ENCODE measurements around the gene GLS. TPM values are rescaled to one million over a fixed set of nuclear protein-coding genes. Genes with fewer than 3 reads are reported as not detected.

GLS gene
- total RNA-seq, 1 experiment from 2014 or later, result 177 TPM

DNA sequence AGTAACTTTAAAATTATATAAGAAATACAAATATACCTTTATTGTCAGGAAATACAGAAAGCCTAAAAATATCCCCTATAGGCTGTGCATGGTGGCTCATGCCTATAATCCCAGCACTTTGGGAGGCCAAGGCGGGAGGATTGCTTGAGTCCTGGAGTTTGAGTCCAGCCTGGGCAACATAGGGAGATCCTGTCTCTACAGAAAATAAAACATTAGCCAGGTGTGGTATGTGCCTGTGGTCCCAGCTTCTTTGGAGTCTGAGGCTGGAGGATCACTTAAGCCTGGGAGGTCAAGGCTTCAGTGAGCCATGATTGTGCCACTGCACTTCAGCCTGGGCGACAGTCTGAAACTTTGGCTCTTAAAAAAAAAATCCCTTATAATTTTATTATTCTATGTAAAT is 29.1 kb downstream of the GLS start:
- no peak overlapping the region for H3K4me3 ChIP-seq
- DNase-seq (ENCODE audit: low read depth in 1 of 2, low spot score in 2 of 2), result no peak
- H3K27me3 ChIP-seq (replicated peaks), result no peaks in the 10 kb centered on the region
- H3K36me3 ChIP-seq, result peaks cover 56% of the 10 kb centered on the region
- peaks cover 14% of the 10 kb centered on the region for H3K4me1 ChIP-seq (replicated peaks)
- no peaks in the 10 kb centered on the region for H3K9me3 ChIP-seq (replicated peaks)
- H3K27ac ChIP-seq, result peak overlapping the region; percentile 56

DNA sequence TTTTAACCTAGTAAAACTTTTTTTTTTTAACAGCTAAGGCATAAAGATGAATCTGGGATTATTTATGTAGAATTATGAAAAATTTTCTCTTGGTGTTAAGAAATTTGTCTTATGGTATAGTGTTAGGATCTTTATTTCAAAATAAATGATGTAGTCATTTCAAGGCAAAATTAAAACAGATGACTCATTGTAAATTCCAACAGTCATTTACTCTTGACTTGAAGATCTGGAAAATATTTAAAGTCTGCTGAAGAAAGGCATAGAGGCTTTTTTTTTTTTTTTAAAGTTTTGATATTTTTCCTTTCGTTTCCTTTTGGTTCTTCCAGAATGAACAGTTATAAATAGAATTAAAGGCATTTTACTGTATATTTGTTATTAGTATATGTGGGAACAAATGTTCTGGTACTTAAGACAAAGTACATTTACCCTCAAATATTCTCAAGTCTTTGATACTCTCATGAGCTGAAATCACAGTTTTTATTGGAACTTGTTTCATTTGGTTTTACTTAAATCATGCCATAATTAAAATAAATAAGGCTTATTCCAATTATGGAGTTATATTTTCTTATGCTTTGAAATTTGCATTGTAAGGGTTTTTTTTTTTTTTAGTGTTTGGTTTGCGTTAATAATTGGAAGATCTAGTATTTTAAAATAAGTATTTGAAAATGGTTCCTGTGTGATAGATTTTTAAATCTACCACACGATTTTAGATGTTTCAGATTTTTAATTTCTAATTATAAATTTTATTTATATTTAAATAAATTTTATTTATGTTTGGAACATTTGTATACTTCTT is 29.9 kb downstream of the GLS start:
- no peak overlapping the region for H3K4me3 ChIP-seq
- DNase-seq (ENCODE audit: low read depth in 1 of 2, low spot score in 2 of 2), result peak in 1 of 2 experiments; percentile 60
- no peaks in the 10 kb centered on the region for H3K27me3 ChIP-seq (replicated peaks)
- H3K27ac ChIP-seq, result peak overlapping the region; percentile 56
- peaks cover 51% of the 10 kb centered on the region for H3K36me3 ChIP-seq
- H3K4me1 ChIP-seq (replicated peaks), result peaks cover 11% of the 10 kb centered on the region
- H3K9me3 ChIP-seq (replicated peaks), result no peaks in the 10 kb centered on the region

DNA sequence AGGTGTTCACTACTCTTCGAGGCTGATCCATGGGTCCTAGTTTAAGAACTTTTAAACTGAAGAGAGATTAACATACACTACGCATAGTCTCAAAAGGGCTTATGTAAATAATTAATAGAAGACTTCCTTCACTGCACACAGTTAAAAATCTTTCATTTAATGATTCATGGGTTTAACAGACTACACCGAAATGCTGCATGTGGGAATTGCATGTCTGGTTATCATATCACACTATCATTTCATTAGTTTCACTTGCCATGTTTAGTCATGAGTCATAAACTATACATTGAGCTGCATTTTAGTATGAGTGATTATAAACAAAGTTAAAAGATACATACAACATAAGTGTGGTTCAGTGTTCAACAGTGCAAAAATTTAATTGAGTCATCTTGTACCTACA is 31.2 kb downstream of the GLS start:
- Histone ChIP-seq H3K4me1 (replicated peaks) (peaks cover 11% of the 10 kb centered on the region), H3K27ac (no peak overlapping the region), H3K4me3 (no peak overlapping the region), H3K27me3 (replicated peaks) (no peaks in the 10 kb centered on the region), H3K36me3 (peaks cover 59% of the 10 kb centered on the region), H3K9me3 (replicated peaks) (no peaks in the 10 kb centered on the region)
- no peak for DNase-seq (ENCODE audit: low read depth in 1 of 2, low spot score in 2 of 2)

DNA sequence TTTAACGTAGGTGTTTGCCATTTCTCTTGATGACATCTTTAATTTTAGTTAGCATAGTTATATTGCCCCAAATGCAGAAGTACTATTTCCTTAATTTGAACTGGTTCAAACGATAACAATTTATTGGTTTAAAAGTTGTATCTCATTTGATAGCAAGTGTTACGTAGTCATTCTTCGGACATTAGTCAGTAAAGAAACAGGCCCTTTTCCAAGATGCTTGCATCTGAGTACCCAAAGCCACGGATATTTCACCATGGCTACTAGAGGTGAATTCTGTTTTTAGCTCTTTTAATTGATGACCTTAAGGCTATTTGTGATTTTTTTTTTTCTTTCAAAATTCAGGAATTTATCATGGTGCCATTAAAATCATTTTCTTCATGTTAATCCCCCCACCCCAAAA is 32.1 kb downstream of the GLS start:
- Histone ChIP-seq H3K36me3 (peaks cover 63% of the 10 kb centered on the region), H3K9me3 (replicated peaks) (no peaks in the 10 kb centered on the region), H3K4me3 (no peak overlapping the region), H3K4me1 (replicated peaks) (peaks cover 11% of the 10 kb centered on the region), H3K27me3 (replicated peaks) (no peaks in the 10 kb centered on the region), H3K27ac (no peak overlapping the region)
- no peak for DNase-seq (ENCODE audit: low read depth in 1 of 2, low spot score in 2 of 2)

DNA sequence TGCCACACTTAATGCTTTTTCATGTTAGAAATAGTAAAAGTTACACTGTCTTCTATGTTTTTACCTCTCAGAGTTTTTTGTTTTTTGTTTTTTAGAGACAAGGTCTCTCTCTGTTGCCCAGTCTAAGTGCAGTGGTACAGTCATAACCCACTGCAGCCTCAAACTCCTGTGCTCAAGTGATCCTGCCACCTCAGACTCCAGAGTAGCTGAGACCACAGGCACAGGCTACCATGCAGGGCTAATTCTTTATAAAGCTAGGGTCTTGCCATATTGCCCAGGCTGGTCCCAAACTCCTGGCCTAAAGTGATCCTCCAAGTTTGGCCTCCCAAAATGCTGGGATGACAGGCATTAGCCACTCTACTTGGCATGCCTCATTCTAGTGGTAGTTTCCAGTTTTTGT is 33.1 kb downstream of the GLS start:
- Histone ChIP-seq H3K4me1 (replicated peaks) (peaks cover 11% of the 10 kb centered on the region), H3K4me3 (no peak overlapping the region), H3K27me3 (replicated peaks) (no peaks in the 10 kb centered on the region), H3K9me3 (replicated peaks) (no peaks in the 10 kb centered on the region), H3K36me3 (peaks cover 65% of the 10 kb centered on the region), H3K27ac (no peak overlapping the region)
- no peak for DNase-seq (ENCODE audit: low read depth in 1 of 2, low spot score in 2 of 2)

DNA sequence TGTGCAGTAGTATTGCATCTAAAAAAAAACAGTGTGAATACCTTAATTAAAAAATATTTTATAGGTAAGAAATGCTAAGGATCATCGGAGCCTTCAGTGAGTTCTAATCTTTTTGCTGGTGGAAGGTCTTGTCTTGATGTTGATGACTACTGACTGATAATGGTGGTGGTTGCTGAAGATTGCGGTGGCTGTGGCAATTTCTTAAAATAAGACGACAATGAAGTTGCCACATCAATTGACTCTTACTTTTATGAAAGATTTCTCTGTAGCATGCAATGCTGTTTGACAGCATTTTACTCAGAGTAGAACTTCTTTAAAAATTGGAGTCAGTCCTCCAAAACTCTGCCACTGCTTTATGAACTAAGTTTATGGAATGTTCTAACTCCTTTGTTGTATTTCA is 36.2 kb downstream of the GLS start:
- no peaks in the 10 kb centered on the region for H3K9me3 ChIP-seq (replicated peaks)
- no peaks in the 10 kb centered on the region; the same call in 1 of the 2 replicates for H3K4me1 ChIP-seq (replicated peaks)
- no peak overlapping the region for H3K27ac ChIP-seq
- no peak overlapping the region for H3K4me3 ChIP-seq
- H3K27me3 ChIP-seq (replicated peaks), result no peaks in the 10 kb centered on the region
- peaks cover 76% of the 10 kb centered on the region for H3K36me3 ChIP-seq
- no peak for DNase-seq (ENCODE audit: low read depth in 1 of 2, low spot score in 2 of 2)

DNA sequence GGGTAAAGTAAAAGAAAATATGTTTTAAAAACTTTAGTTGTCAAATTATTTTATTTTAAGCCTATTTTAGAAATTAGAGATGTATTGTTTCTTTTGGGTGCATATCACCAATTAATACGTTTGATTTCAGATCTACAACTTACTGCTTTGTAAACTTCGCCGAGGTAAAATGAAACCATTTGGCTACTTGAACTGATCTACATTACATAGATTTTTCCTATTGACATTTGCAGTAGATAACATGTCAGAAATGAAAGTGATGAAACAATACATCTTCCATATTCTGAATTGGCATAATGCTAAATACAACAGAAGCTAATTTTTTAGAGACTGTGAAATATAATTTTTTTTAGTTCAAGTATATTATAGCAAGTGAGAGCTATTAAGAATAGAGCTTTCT is 39.5 kb downstream of the GLS start:
- peaks cover 87% of the 10 kb centered on the region for H3K36me3 ChIP-seq
- no peak overlapping the region for H3K27ac ChIP-seq
- H3K9me3 ChIP-seq (replicated peaks), result no peaks in the 10 kb centered on the region
- no peak for DNase-seq (ENCODE audit: low read depth in 1 of 2, low spot score in 2 of 2)
- H3K4me3 ChIP-seq, result no peak overlapping the region
- H3K27me3 ChIP-seq (replicated peaks), result no peaks in the 10 kb centered on the region
- H3K4me1 ChIP-seq (replicated peaks), result peaks cover 4% of the 10 kb centered on the region

DNA sequence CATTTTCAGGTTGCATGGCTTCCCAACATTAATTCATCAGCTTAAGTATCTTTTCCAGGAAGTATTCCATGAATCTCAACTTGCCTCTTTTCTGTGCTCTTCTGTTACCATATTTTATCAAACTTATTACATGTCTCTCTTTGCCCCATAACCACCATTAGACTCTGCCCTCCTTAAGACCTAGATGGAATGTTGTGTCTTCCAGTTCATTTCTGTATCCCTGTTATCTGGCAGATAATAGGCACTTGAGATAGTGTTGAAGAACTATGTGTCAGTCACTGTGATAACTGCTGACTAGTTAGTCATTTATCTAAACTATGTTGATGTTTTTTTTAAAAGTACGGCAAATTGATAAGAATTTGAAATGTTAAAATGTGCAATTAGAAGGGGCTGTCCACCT is 41.8 kb downstream of the GLS start:
- Histone ChIP-seq H3K9me3 (replicated peaks) (no peaks in the 10 kb centered on the region), H3K27me3 (replicated peaks) (no peaks in the 10 kb centered on the region), H3K4me1 (replicated peaks) (peaks cover 4% of the 10 kb centered on the region), H3K36me3 (peaks cover 86% of the 10 kb centered on the region), H3K4me3 (no peak overlapping the region), H3K27ac (no peak overlapping the region)
- DNase-seq (ENCODE audit: low read depth in 1 of 2, low spot score in 2 of 2), result no peak

DNA sequence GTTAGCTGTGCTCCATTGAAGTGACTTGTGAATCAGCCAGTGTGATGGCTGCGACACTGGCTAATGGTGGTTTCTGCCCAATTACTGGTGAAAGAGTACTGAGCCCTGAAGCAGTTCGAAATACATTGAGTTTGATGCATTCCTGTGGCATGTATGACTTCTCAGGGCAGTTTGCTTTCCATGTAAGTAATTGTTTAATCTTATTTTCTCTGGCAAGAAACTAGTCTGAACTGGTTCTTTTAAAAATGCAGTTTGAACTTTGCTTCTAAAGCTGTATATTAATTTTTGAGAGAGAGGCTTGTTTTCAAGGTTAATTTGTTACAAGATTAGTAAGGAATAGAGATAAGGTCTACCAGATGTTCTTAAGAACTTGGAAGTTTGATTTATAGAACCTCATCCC is 46.7 kb downstream of the GLS start:
- DNase-seq (ENCODE audit: low read depth in 1 of 2, low spot score in 2 of 2), result no peak
- Histone ChIP-seq H3K27me3 (replicated peaks) (no peaks in the 10 kb centered on the region), H3K4me3 (no peak overlapping the region), H3K4me1 (replicated peaks) (peaks cover 4% of the 10 kb centered on the region), H3K9me3 (replicated peaks) (no peaks in the 10 kb centered on the region), H3K36me3 (peaks cover 84% of the 10 kb centered on the region), H3K27ac (peak overlapping the region; percentile 40)

DNA sequence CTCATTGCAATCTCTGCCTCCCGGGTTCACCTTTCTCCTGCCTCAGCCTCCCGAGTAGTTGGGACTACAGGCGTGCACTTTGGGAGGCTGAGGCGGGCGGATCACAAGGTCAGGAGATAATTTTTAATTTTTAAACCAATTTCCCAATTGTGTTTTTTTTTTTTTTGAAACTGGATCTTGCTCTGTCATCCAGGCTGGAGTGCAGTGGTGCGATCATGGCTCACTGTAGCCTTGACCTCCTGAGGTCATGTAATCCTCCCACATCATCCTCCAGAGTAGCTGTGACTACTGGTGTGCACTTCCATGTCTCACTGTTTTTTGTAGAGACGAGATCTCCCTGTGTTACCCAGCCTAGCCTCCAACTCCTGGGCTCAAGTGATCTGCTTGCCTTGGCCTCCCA is 49.3 kb downstream of the GLS start:
- Histone ChIP-seq H3K36me3 (peaks cover 68% of the 10 kb centered on the region), H3K4me3 (no peak overlapping the region), H3K4me1 (replicated peaks) (no peaks in the 10 kb centered on the region; the same call in 1 of the 2 replicates), H3K27ac (no peak overlapping the region), H3K27me3 (replicated peaks) (no peaks in the 10 kb centered on the region), H3K9me3 (replicated peaks) (no peaks in the 10 kb centered on the region)
- DNase-seq (ENCODE audit: low read depth in 1 of 2, low spot score in 2 of 2), result no peak

DNA sequence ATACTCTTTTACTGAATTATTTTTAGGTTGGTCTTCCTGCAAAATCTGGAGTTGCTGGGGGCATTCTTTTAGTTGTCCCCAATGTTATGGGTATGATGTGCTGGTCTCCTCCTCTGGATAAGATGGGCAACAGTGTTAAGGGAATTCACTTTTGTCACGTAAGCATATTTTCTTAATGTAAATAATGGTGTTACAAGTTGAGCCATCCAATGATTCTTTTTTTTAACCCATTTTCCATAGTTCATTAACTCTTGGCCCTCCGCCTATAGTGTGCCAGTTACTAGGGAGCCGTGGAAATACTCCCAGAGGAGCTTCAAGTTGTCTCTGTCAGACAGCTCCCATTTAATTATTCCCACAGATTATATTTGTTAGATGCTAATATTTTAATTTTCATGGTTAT is 49.8 kb downstream of the GLS start:
- Histone ChIP-seq H3K27me3 (replicated peaks) (no peaks in the 10 kb centered on the region), H3K4me1 (replicated peaks) (no peaks in the 10 kb centered on the region; the same call in 1 of the 2 replicates), H3K36me3 (peaks cover 64% of the 10 kb centered on the region), H3K27ac (no peak overlapping the region), H3K4me3 (no peak overlapping the region), H3K9me3 (replicated peaks) (no peaks in the 10 kb centered on the region)
- DNase-seq (ENCODE audit: low read depth in 1 of 2, low spot score in 2 of 2), result no peak

DNA sequence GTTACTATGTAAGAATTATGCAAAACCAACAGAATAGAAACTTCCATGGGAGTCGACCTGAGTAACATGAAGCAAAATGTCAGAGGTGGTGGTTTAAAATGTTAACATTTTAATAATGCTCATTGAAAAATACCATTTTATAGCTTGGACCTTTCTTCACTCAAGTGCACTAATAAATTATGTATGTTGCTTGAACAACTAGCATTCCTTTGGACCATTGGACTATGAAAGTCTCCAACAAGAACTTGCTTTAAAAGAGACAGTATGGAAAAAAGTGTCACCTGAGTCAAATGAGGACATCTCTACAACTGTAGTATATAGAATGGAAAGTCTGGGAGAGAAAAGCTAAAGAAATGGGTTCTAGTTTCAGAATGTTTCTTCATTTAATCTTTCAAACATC is 51.9 kb downstream of the GLS start:
- H3K4me3 ChIP-seq, result no peak overlapping the region
- H3K27ac ChIP-seq, result no peak overlapping the region
- DNase-seq (ENCODE audit: low read depth in 1 of 2, low spot score in 2 of 2), result no peak
- H3K9me3 ChIP-seq (replicated peaks), result no peaks in the 10 kb centered on the region
- no peaks in the 10 kb centered on the region; the same call in 1 of the 2 replicates for H3K4me1 ChIP-seq (replicated peaks)
- no peaks in the 10 kb centered on the region for H3K27me3 ChIP-seq (replicated peaks)
- H3K36me3 ChIP-seq, result peaks cover 53% of the 10 kb centered on the region

DNA sequence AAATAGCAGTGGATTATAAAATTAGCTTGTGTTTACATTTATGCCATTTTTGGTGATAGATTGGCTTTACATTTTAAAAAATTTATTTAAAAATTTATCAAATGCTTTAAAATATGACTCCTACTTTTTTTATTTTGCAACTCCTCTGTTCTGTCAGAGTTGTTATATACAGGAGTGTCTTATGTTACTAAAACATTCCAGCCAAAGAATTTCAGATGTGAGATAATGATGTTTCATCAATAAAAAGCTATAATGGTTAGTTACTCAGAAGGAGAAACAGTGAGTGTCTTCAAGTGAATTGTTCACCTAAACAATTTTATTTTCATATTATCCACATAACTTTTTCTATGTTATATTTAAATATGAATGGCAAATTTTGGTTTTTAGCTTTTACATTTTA is 52.7 kb downstream of the GLS start:
- no peak for DNase-seq (ENCODE audit: low read depth in 1 of 2, low spot score in 2 of 2)
- no peaks in the 10 kb centered on the region for H3K27me3 ChIP-seq (replicated peaks)
- no peak overlapping the region for H3K4me3 ChIP-seq
- peaks cover 6% of the 10 kb centered on the region for H3K4me1 ChIP-seq (replicated peaks)
- no peak overlapping the region for H3K27ac ChIP-seq
- peaks cover 48% of the 10 kb centered on the region for H3K36me3 ChIP-seq
- H3K9me3 ChIP-seq (replicated peaks), result no peaks in the 10 kb centered on the region

DNA sequence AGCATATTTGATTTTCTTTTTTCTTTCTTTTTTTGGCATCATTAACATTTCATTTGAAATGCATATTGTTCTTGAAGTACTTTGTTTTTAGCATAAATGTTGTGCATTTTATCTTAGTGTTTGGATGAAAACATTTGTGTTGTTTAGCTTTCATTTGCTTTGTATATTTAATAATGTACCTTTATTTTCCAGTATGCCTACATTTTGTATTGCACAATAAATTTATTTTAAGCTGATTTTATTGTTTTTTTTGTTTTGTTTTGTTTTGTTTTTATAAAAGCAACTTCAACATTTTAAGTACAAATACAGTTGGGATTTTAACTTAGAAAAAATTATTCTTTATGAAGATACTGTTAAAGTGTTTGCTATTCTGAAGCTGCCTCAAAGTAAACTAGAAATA is 54.4 kb downstream of the GLS start:
- Histone ChIP-seq H3K27me3 (replicated peaks) (no peaks in the 10 kb centered on the region), H3K4me3 (no peak overlapping the region), H3K27ac (no peak overlapping the region), H3K4me1 (replicated peaks) (peaks cover 10% of the 10 kb centered on the region), H3K9me3 (replicated peaks) (no peaks in the 10 kb centered on the region), H3K36me3 (peaks cover 42% of the 10 kb centered on the region)
- no peak for DNase-seq (ENCODE audit: low read depth in 1 of 2, low spot score in 2 of 2)

Data from SJSA1 (cell line).